Measurements from ENCODE around the gene HPGD. TPM values are rescaled to one million over a fixed set of nuclear protein-coding genes. Genes with fewer than 3 reads are reported as not detected.

The HPGD gene
- polyA plus RNA-seq, 1 of the 3 experiments (the other 2 are of a cell fraction) = not detected

GRCh38 chr4:174544496-174544895 lies 22.2 kb upstream of the HPGD start (continued):
- TF ChIP-seq ZBTB33 (IDR thresholded peaks at IDR 0.05; ENCODE audit: borderline replicate concordance, low read depth) (no peak), RFX5 (IDR thresholded peaks at IDR 0.05; ENCODE audit: low read length) (no peak), RCOR1 (IDR thresholded peaks at IDR 0.05; ENCODE audit: low read length) (no peak), SIN3A (IDR thresholded peaks at IDR 0.05; ENCODE audit: borderline replicate concordance, low read depth, low read length) (no peak), POLR2AphosphoS5 (IDR thresholded peaks at IDR 0.05; ENCODE audit: low read depth, low read length) (no peak), GATA2 (CRISPR knock-in tag; IDR thresholded peaks at IDR 0.05) (no peak)

GRCh38 chr4:174540175-174540574 lies 17.9 kb upstream of the HPGD start:
- no peak for DNase-seq
- no peak overlapping the region for H3K4me3 ChIP-seq (ENCODE audit: low read depth in 2 of 2, low read length in 1 of 2)
- no peaks in the 10 kb centered on the region for H4K20me1 ChIP-seq (ENCODE audit: insufficient read depth)
- no peak overlapping the region for H3K9ac ChIP-seq
- no peak for TF ChIP-seq IRF3 (IDR thresholded peaks at IDR 0.05; ENCODE audit: low read depth, low read length)
- TF ChIP-seq GABPA (IDR thresholded peaks at IDR 0.05; ENCODE audit: low read depth) = peak; percentile 21; the same call in 1 of the 2 replicates
- no peak for TF ChIP-seq MEF2A (IDR thresholded peaks at IDR 0.05; ENCODE audit: borderline replicate concordance, low read depth)
- no peak for TF ChIP-seq FOXM1 (IDR thresholded peaks at IDR 0.05; ENCODE audit: low read depth)
- TF ChIP-seq FOSL2 (IDR thresholded peaks at IDR 0.05; ENCODE audit: borderline replicate concordance, low read depth) = no peak
- TF ChIP-seq MXI1 (IDR thresholded peaks at IDR 0.05; ENCODE audit: low read depth, low read length) = no peak
- H3K27me3 ChIP-seq (ENCODE audit: insufficient read depth) = no peaks in the 10 kb centered on the region
- H3K4me2 ChIP-seq = no peak overlapping the region
- CTCF ChIA-PET = no interaction called here
- H3K9me3 ChIP-seq = no peaks in the 10 kb centered on the region
- H3K27ac ChIP-seq (ENCODE audit: low read depth in 2 of 2, low read length in 1 of 2) = no peak overlapping the region
- no peaks in the 10 kb centered on the region for H3F3A ChIP-seq (replicated peaks; ENCODE audit: insufficient read depth)
- H3K79me2 ChIP-seq (ENCODE audit: insufficient read depth) = no peaks in the 10 kb centered on the region
- H3K9me2 ChIP-seq = no peaks in the 10 kb centered on the region
- WGBS (ENCODE audit: low lambda C conversion rate) = 56% methylated on average over 10 of the region's 10 CpGs
- POLR2A ChIA-PET = no interaction called here
- H3K4me1 ChIP-seq (ENCODE audit: control insufficient read depth in 1 of 2, insufficient read depth in 2 of 2, low read depth in 1 of 2, low read length in 1 of 2) = no peaks in the 10 kb centered on the region
- no peaks in the 10 kb centered on the region for H3K36me3 ChIP-seq (replicated peaks in 1 of 2; ENCODE audit: control insufficient read depth in 1 of 2, insufficient read depth in 2 of 2, low read length in 1 of 2)
- no peak overlapping the region for H2AFZ ChIP-seq (ENCODE audit: low read depth)

GRCh38 chr4:174539571-174539970 lies 17.3 kb upstream of the HPGD start:
- no peak overlapping the region for H3K4me2 ChIP-seq
- no peaks in the 10 kb centered on the region for H3F3A ChIP-seq (replicated peaks; ENCODE audit: insufficient read depth)
- no peak overlapping the region for H2AFZ ChIP-seq (ENCODE audit: low read depth)
- H3K4me1 ChIP-seq (ENCODE audit: control insufficient read depth in 1 of 2, insufficient read depth in 2 of 2, low read depth in 1 of 2, low read length in 1 of 2) = no peaks in the 10 kb centered on the region
- DNase-seq = no peak
- no peaks in the 10 kb centered on the region for H3K9me2 ChIP-seq
- no peaks in the 10 kb centered on the region for H3K9me3 ChIP-seq
- H3K4me3 ChIP-seq (ENCODE audit: low read depth in 2 of 2, low read length in 1 of 2) = no peak overlapping the region
- no peaks in the 10 kb centered on the region for H3K27me3 ChIP-seq (ENCODE audit: insufficient read depth)
- CTCF ChIA-PET = no interaction called here
- WGBS (ENCODE audit: low lambda C conversion rate) = 31% methylated on average over 3 of the region's 3 CpGs
- no peak overlapping the region for H3K9ac ChIP-seq
- no peaks in the 10 kb centered on the region for H3K36me3 ChIP-seq (replicated peaks in 1 of 2; ENCODE audit: control insufficient read depth in 1 of 2, insufficient read depth in 2 of 2, low read length in 1 of 2)
- no peaks in the 10 kb centered on the region for H3K79me2 ChIP-seq (ENCODE audit: insufficient read depth)
- no peaks in the 10 kb centered on the region for H4K20me1 ChIP-seq (ENCODE audit: insufficient read depth)
- POLR2A ChIA-PET = no interaction called here
- no peak overlapping the region for H3K27ac ChIP-seq (ENCODE audit: low read depth in 2 of 2, low read length in 1 of 2)
- TF ChIP-seq FOSL2 (IDR thresholded peaks at IDR 0.05; ENCODE audit: borderline replicate concordance, low read depth) = no peak
- TF ChIP-seq EZH2phosphoT487 (IDR thresholded peaks at IDR 0.05; ENCODE audit: borderline replicate concordance, low read depth) = no peak
- no peak for TF ChIP-seq MXI1 (IDR thresholded peaks at IDR 0.05; ENCODE audit: low read depth, low read length)
- TF ChIP-seq SMC3 (IDR thresholded peaks at IDR 0.05; ENCODE audit: low read depth, low read length) = no peak
- TF ChIP-seq CHD2 (IDR thresholded peaks at IDR 0.05; ENCODE audit: low read length, partially characterized antibody) = no peak
- TF ChIP-seq TAF1 (IDR thresholded peaks at IDR 0.05; ENCODE audit: borderline replicate concordance, low read depth, low read length) = no peak
- no peak for TF ChIP-seq MEF2A (IDR thresholded peaks at IDR 0.05; ENCODE audit: borderline replicate concordance, low read depth)
- TF ChIP-seq MAX (IDR thresholded peaks at IDR 0.05; ENCODE audit: low read depth) = no peak
- TF ChIP-seq POLR2AphosphoS5 (IDR thresholded peaks at IDR 0.05; ENCODE audit: low read depth, low read length) = no peak
- TF ChIP-seq NRF1 (IDR thresholded peaks at IDR 0.05; ENCODE audit: low read depth, low read length) = no peak
- TF ChIP-seq FOXJ3 (CRISPR knock-in tag; IDR thresholded peaks at IDR 0.05) = no peak
- no peak for TF ChIP-seq NFIC (IDR thresholded peaks at IDR 0.05; ENCODE audit: borderline replicate concordance)
- no peak for TF ChIP-seq TEAD4 (IDR thresholded peaks at IDR 0.05; ENCODE audit: borderline replicate concordance, insufficient read depth)

All from SK-N-SH (cell line).